GM13977 (cell line): ENCODE measurements around the gene SNX21.

Source experiments
- DNase-seq: peaks from one replicate; pipeline ENCODE4 v3.0.0; 2012; ENCODE audit warnings: low spot score
- in situ Hi-C: fragments of 300-500 bp; cut with MboI; formaldehyde crosslinking; loops from one replicate; pipeline ENCODE4 v1.12.0; 2022; ENCODE audit warnings: low sequenced_read_pairs, low pct_unique_long_range_greater_than_20kb, mixed read lengths, inconsistent platforms; ENCODE audit not compliant: unreplicated experiment
- TF ChIP-seq, protein P1 (sequence below): IDR thresholded peaks from 2 replicates; pipeline ENCODE4 v1.5.1; 2012; ENCODE audit warnings: mild to moderate bottlenecking, control low read depth; ENCODE audit not compliant: insufficient read depth; ENCODE audit errors: extremely low read depth, missing control alignments

The SNX21 gene

DNA sequence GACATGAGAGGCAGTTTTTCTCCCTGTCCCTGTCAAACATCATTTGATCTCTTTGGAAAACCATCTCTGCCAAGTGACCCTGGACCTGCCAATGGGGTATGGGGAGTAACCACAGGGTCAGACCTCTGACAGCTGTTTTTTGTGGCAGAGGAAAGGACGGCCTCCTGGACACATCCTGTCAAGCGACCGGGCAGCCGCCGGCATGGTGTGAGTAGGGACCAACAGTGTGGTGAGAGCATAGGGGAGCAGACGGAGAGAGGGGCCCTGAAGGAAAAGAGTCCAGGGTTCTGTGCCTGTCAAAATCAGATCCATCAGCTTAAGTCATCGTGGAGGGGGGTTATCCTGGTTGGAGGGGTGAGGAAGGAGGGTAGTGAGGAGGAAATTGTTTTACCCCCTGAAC lies 31.7 kb upstream of the SNX21 start:
- in situ Hi-C loops, result no loop called here
- TF ChIP-seq, protein P1, sequence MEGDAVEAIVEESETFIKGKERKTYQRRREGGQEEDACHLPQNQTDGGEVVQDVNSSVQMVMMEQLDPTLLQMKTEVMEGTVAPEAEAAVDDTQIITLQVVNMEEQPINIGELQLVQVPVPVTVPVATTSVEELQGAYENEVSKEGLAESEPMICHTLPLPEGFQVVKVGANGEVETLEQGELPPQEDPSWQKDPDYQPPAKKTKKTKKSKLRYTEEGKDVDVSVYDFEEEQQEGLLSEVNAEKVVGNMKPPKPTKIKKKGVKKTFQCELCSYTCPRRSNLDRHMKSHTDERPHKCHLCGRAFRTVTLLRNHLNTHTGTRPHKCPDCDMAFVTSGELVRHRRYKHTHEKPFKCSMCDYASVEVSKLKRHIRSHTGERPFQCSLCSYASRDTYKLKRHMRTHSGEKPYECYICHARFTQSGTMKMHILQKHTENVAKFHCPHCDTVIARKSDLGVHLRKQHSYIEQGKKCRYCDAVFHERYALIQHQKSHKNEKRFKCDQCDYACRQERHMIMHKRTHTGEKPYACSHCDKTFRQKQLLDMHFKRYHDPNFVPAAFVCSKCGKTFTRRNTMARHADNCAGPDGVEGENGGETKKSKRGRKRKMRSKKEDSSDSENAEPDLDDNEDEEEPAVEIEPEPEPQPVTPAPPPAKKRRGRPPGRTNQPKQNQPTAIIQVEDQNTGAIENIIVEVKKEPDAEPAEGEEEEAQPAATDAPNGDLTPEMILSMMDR, result no peak
- DNase-seq, result no peak

DNA sequence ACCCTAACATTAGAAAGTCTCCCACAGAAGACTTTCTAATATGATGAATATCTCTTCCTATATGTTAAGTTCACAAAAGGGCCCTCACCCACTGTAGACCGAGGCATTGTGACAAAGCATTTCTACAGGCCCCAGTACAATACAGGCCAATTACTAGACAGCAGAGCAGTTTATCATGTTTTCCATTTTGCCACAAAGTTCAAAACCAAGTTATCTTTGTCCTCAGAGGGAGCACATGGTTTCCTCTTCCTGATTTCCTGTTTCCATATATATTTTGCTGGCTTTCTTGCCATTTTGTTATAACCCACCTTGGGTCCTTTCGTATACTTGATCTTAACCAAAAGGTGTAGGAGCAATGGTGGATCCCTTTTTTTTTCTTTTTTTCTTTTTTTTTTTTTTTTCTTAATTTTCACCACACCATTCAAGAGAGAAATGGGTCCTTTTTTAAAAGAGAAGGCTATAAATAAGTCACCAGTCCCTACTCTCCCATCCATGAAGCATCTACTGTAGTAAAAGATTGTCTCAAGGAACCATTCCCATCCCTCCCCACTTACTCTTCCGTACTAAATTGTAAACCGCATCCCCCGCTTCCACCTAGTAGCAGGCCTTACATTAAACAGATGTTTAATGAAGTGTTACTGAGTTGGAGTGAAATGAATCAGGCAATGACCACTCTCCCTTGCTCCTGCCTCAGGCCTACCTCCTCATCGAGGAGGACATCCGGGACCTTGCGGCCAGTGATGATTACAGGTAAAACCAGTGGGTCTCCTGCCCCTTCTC lies 23.2 kb upstream of the SNX21 start:
- DNase-seq, result no peak
- TF ChIP-seq, protein P1, result no peak
- in situ Hi-C loops, result no loop called here

DNA sequence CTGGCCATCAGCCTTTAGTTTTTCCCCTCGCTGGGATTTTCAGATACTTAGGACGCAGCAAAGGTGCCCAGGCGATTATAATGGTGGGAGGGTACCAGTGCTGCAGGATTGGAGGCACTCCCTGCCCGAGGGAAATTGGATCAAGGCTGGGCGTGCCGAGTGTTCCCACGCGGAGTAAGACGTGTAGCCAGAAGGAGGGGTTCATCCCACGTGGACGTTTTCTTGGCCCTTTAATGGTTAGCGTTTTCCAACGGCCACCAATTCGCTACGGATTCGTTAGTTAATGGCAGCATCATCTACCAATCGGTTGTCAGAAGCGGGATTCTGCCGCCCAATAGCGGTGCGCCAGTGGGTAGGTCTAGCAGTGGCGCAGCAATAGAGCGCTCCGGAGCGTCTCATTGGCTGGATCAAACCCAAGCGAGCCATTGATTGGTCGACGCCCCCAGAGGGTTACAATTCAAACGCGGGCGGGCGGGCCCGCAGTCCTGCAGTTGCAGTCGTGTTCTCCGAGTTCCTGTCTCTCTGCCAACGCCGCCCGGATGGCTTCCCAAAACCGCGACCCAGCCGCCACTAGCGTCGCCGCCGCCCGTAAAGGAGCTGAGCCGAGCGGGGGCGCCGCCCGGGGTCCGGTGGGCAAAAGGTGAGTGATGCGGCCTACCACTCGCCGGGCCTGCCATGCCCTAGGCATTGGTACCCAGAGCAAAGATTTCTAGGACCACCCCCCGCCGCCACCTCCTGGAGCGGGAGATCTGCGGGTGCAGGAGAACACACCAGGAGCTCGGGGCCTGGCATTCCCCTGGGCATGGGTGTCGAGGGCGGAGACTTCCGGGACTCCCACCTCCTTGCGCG lies 21.2 kb upstream of the SNX21 start, which contains the start of gene UBE2C:
UBE2C (plus strand) TSS at position 488 of the 849 bp plus-strand sequence; CDS start at position 540, 52 bp downstream.
- in situ Hi-C loops, result no loop called here
- DNase-seq, result peak; percentile 98
- TF ChIP-seq, protein P1, result no peak

DNA sequence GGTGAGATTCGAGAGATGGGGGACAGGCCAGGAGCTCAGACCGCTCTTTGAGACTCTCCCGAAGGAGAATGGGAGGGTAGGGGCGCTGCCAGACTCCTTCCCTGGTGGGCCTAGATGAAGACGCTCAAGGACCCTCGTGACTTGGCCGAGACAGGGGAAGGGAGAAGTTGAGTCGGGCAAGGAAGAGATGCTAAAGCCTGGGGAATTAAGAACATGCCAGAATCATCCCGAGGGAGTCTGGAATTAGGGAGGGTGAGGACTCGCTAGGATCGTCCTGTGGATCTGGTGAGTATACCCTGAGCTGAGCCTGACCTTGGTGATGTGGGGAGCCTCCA lies 20.6 kb upstream of the SNX21 start:
- in situ Hi-C loops, result no loop called here
- TF ChIP-seq, protein P1, result no peak

DNA sequence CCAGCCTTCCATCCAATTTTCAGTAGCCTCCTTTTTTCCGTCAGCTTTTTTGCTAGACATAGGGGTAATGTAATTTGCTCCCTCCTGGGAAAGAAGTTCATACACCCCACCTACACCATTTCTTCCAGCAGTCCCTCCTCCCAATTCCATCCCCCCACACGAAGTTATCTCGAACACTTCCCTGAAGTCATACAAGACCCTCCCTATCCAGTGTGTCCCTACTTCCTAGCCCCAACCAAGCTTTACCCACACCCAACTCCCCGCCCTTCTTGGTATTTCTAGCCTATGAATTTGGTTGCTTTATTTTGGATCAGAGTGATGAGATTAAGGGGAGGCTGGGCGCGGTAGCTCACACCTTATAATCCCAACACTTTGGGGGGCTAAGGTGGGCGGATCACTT lies 20.1 kb upstream of the SNX21 start:
- TF ChIP-seq, protein P1, result no peak
- in situ Hi-C loops, result no loop called here

More for the DNA sequence above, 20.6 kb upstream of the SNX21 start:
- DNase-seq, result no peak

DNA sequence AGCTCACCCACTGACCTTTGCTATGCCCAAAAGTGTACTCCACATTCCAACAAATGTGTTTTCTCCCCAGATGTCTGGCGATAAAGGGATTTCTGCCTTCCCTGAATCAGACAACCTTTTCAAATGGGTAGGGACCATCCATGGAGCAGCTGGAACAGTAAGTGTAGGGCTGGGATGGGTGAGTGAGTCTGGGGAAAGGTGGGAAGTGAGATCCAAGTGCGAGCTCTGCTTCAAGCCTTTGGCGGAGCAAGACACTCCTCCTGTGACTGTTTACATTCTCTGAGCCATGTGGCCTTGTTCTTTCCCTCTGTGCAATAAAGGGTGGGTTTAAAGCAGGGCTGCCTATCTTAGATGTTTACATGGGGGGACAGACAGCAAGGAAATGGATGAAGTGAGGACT lies 19.3 kb upstream of the SNX21 start:
- in situ Hi-C loops, result no loop called here
- DNase-seq, result no peak
- TF ChIP-seq, protein P1, result no peak

More for the DNA sequence above, 20.1 kb upstream of the SNX21 start:
- no peak for DNase-seq
